SK-N-SH (cell line): ENCODE results near the gene TULP4. TPM values are rescaled to one million over a fixed set of nuclear protein-coding genes. Genes with fewer than 3 reads are reported as not detected.

ENCODE experiments used
- CTCF ChIA-PET: fragments of 300-600, 350-600 bp; formaldehyde crosslinking; extraction: SDS; loops from one replicate; lab custom pipeline; 2021; lab: Yijun Ruan, JAX
- POLR2A ChIA-PET: fragments of 350-600 bp; sonication (Branson Sonifier 250); formaldehyde crosslinking; extraction: SDS; loops from one replicate; lab custom pipeline; 2020; ENCODE audit warnings: antibody characterized with exemption, inconsistent platforms; lab: Yijun Ruan, JAX
- DNase-seq: peaks from one replicate; pipeline ENCODE4 v3.0.0; 2012
- H2AFZ ChIP-seq: fragments of 200-600 bp; sonication (generic); 2 replicates; pipeline ENCODE4 v1.8.1; 2016; ENCODE audit warnings: antibody characterized with exemption, mild to moderate bottlenecking, low read depth
- H3F3A ChIP-seq: fragments of 200-600 bp; sonication (generic); replicated peaks from 2 replicates; pipeline ENCODE3; 2016; ENCODE audit warnings: antibody characterized with exemption, mild to moderate bottlenecking; ENCODE audit not compliant: insufficient read depth
- H3K27ac ChIP-seq, 2 experiments: fragments of 200-500 bp in 1 of 2; fragments of 200-600 bp in 1 of 2; sonication (Bioruptor generic) in 1 of 2; sonication (generic), shearing (Covaris generic) in 1 of 2; 2 replicates each; pipeline versions ENCODE4 v1.5.1 to v1.6.1; 2014 to 2016; ENCODE audit warnings: low read depth in 2 of 2, inconsistent platforms in 1 of 2, low read length in 1 of 2, mild to moderate bottlenecking in 1 of 2, mixed read lengths in 1 of 2
- H3K27me3 ChIP-seq: fragments of 200-600 bp; sonication (generic), shearing (Covaris generic); 2 replicates; pipeline ENCODE4 v1.6.1; 2016; ENCODE audit warnings: mixed run types; ENCODE audit not compliant: insufficient read depth
- H3K36me3 ChIP-seq, 2 experiments: fragments of 200-500 bp in 1 of 2; fragments of 200-600 bp in 1 of 2; sonication (Bioruptor generic) in 1 of 2; sonication (generic) in 1 of 2; replicated peaks in 1 of 2; 2 replicates each; pipeline versions ENCODE3 to v1.5.1; 2014 to 2016; ENCODE audit warnings: low read length in 1 of 2, mild to moderate bottlenecking in 1 of 2; ENCODE audit not compliant: insufficient read depth in 2 of 2, control insufficient read depth in 1 of 2
- H3K4me1 ChIP-seq, 2 experiments: fragments of 200-500 bp in 1 of 2; fragments of 200-600 bp in 1 of 2; sonication (Bioruptor generic) in 1 of 2; sonication (generic), shearing (Covaris generic) in 1 of 2; 2 replicates each; pipeline versions ENCODE4 v1.5.1 to v1.6.1; 2014 to 2016; ENCODE audit warnings: low read depth in 1 of 2, low read length in 1 of 2, mixed run types in 1 of 2; ENCODE audit not compliant: insufficient read depth in 2 of 2, control insufficient read depth in 1 of 2
- H3K4me2 ChIP-seq: fragments of 200-600 bp; sonication (generic), shearing (Covaris generic); 2 replicates; pipeline ENCODE4 v1.6.1; 2017; ENCODE audit warnings: mixed run types
- H3K4me3 ChIP-seq, 2 experiments: fragments of 200-500 bp in 1 of 2; fragments of 200-600 bp in 1 of 2; sonication (Bioruptor generic) in 1 of 2; sonication (generic), shearing (Covaris generic) in 1 of 2; 2 replicates each; pipeline versions ENCODE4 v1.5.1 to v1.8.1; 2014 to 2016; ENCODE audit warnings: low read depth in 2 of 2, inconsistent platforms in 1 of 2, low read length in 1 of 2, mild to moderate bottlenecking in 1 of 2, mixed read lengths in 1 of 2, moderate library complexity in 1 of 2
- H3K79me2 ChIP-seq: fragments of 200-600 bp; sonication (generic); 2 replicates; pipeline ENCODE4 v1.8.1; 2017; ENCODE audit warnings: mild to moderate bottlenecking; ENCODE audit not compliant: insufficient read depth
- H3K9ac ChIP-seq: fragments of 200-600 bp; sonication (generic); 2 replicates; pipeline ENCODE4 v1.6.1; 2017; ENCODE audit warnings: mixed run types
- H3K9me2 ChIP-seq: fragments of 200-600 bp; sonication (generic); 2 replicates; pipeline ENCODE4 v1.6.1; 2017; ENCODE audit warnings: mixed run types
- H3K9me3 ChIP-seq: fragments of 200-600 bp; sonication (generic); 2 replicates; pipeline ENCODE4 v1.6.1; 2017; ENCODE audit warnings: mixed run types, mild to moderate bottlenecking, moderate library complexity
- H4K20me1 ChIP-seq: fragments of 200-600 bp; sonication (generic); 2 replicates; pipeline ENCODE4 v1.6.1; 2017; ENCODE audit warnings: mild to moderate bottlenecking, mixed run types; ENCODE audit not compliant: insufficient read depth
- CHD2 ChIP-seq: fragments of 150-350 bp; IDR thresholded peaks from 2 replicates; pipeline ENCODE4 v1.6.1; 2018; ENCODE audit warnings: low read length; ENCODE audit not compliant: partially characterized antibody
- ELF1 ChIP-seq: IDR thresholded peaks from 2 replicates; pipeline ENCODE4 v1.4.0; 2012
- EZH2phosphoT487 ChIP-seq: fragments of 200-600 bp; sonication (generic); IDR thresholded peaks from 2 replicates; pipeline ENCODE4 v1.6.1; 2017; ENCODE audit warnings: low read depth, mixed run types, mild to moderate bottlenecking, antibody characterized with exemption, moderate library complexity, borderline replicate concordance
- FOXJ3 ChIP-seq: sonication (generic); formaldehyde crosslinking; IDR thresholded peaks from 2 replicates; pipeline ENCODE4 v1.5.1; 2020; ENCODE audit warnings: mild to moderate bottlenecking, missing genetic modification reagents
- GABPA ChIP-seq: IDR thresholded peaks from 2 replicates; pipeline ENCODE4 v1.4.0; 2012; ENCODE audit warnings: low read depth, mild to moderate bottlenecking
- IRF3 ChIP-seq: fragments of 150-350 bp; IDR thresholded peaks from 2 replicates; pipeline ENCODE4 v1.6.1; 2016; ENCODE audit warnings: mild to moderate bottlenecking, low read depth, low read length
- JUND ChIP-seq: IDR thresholded peaks from 2 replicates; pipeline ENCODE4 v1.4.0; 2012
- NFIC ChIP-seq: IDR thresholded peaks from 2 replicates; pipeline ENCODE4 v1.4.0; 2012; ENCODE audit warnings: borderline replicate concordance
- NRF1 ChIP-seq: IDR thresholded peaks from 2 replicates; pipeline ENCODE4 v1.6.1; 2012; ENCODE audit warnings: low read depth, mild to moderate bottlenecking, low read length
- RFX5 ChIP-seq: IDR thresholded peaks from 2 replicates; pipeline ENCODE4 v1.6.1; 2012; ENCODE audit warnings: mild to moderate bottlenecking, improper control_type of control experiment, low read length
- SMC3 ChIP-seq: IDR thresholded peaks from 2 replicates; pipeline ENCODE4 v1.6.1; 2012; ENCODE audit warnings: low read depth, low read length, improper control_type of control experiment
- TCF12 ChIP-seq: IDR thresholded peaks from 2 replicates; pipeline ENCODE4 v1.4.0; 2012
- TEAD4 ChIP-seq: IDR thresholded peaks from 2 replicates; pipeline ENCODE4 v1.4.0; 2012; ENCODE audit warnings: mild to moderate bottlenecking, borderline replicate concordance; ENCODE audit not compliant: insufficient read depth
- USF1 ChIP-seq: IDR thresholded peaks from 2 replicates; pipeline ENCODE4 v1.4.0; 2012; ENCODE audit warnings: low read depth, borderline replicate concordance
- YY1 ChIP-seq: IDR thresholded peaks from 2 replicates; pipeline ENCODE4 v1.4.0; 2012; ENCODE audit warnings: low read depth, mild to moderate bottlenecking
- WGBS: methylation state at CpG from one replicate; pipeline ENCODE4 v1.1.6; 2017; ENCODE audit warnings: low lambda C conversion rate; 5-methylcytosine and 5-hydroxymethylcytosine counted together
- polyA plus RNA-seq, 3 experiments: library from polyadenylated mRNA; depleted of rRNA; stranded (reverse); fragments of >200 nt; gene quantifications; 2 replicates each; pipeline ENCODE4 v1.2.3, GENCODE V29; 2012
- TF ChIP-seq, protein P1 (sequence below): IDR thresholded peaks from 2 replicates; pipeline ENCODE4 v1.6.1; 2012; ENCODE audit warnings: mild to moderate bottlenecking, low read depth, low read length, moderate library complexity

The TULP4 gene
- polyA plus RNA-seq, 1 of the 3 experiments (the other 2 are of a cell fraction) = 5.9 TPM

DNA sequence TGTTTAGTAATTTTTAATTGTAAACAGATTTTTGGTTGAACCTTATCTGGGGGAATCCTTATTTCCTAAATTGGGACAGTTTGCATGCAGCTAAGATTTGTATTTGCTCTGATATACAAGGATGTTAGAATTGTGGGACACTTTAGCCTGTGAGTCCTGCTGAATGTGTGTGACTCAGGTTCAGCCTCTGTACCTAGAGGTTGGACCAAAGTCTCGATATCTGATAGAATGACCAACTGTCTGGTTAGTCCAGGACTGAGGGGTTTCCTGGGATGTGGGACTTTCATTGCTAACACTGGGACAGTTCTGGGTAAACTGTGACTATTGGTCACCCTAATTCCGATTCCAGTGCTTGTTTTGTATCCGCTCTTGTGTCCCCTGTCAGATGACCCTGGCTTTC is 20.2 kb upstream of the TULP4 start:
- Histone ChIP-seq H4K20me1 (no peaks in the 10 kb centered on the region), H3K9ac (no peak overlapping the region)
- DNase-seq = no peak
- POLR2A ChIA-PET = no interaction called here
- TF ChIP-seq RFX5 (no peak), USF1 (no peak), TCF12 (no peak), IRF3 (no peak), TEAD4 (no peak), CHD2 (no peak), ELF1 (no peak), NFIC (no peak), JUND (no peak), SMC3 (no peak), GABPA (no peak), YY1 (no peak), NRF1 (no peak), FOXJ3 (no peak), EZH2phosphoT487 (no peak)
- TF ChIP-seq, protein P1, sequence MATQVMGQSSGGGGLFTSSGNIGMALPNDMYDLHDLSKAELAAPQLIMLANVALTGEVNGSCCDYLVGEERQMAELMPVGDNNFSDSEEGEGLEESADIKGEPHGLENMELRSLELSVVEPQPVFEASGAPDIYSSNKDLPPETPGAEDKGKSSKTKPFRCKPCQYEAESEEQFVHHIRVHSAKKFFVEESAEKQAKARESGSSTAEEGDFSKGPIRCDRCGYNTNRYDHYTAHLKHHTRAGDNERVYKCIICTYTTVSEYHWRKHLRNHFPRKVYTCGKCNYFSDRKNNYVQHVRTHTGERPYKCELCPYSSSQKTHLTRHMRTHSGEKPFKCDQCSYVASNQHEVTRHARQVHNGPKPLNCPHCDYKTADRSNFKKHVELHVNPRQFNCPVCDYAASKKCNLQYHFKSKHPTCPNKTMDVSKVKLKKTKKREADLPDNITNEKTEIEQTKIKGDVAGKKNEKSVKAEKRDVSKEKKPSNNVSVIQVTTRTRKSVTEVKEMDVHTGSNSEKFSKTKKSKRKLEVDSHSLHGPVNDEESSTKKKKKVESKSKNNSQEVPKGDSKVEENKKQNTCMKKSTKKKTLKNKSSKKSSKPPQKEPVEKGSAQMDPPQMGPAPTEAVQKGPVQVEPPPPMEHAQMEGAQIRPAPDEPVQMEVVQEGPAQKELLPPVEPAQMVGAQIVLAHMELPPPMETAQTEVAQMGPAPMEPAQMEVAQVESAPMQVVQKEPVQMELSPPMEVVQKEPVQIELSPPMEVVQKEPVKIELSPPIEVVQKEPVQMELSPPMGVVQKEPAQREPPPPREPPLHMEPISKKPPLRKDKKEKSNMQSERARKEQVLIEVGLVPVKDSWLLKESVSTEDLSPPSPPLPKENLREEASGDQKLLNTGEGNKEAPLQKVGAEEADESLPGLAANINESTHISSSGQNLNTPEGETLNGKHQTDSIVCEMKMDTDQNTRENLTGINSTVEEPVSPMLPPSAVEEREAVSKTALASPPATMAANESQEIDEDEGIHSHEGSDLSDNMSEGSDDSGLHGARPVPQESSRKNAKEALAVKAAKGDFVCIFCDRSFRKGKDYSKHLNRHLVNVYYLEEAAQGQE = no peak
- TF ChIP-seq, all 33 proteins: peak for 0
- H3K4me3 ChIP-seq = no peak overlapping the region
- H2AFZ ChIP-seq = no peak overlapping the region
- H3K27ac ChIP-seq = no peak overlapping the region
- no peaks in the 10 kb centered on the region for H3K9me2 ChIP-seq
- no peak overlapping the region for H3K4me2 ChIP-seq
- H3K9me3 ChIP-seq = peaks cover 16% of the 10 kb centered on the region
- H3K27me3 ChIP-seq = no peaks in the 10 kb centered on the region
- peaks cover 66% of the 10 kb centered on the region for H3K79me2 ChIP-seq
- peaks cover 1% of the 10 kb centered on the region for H3F3A ChIP-seq
- peaks cover 31 to 54% of the 10 kb centered on the region in 2 experiments for H3K36me3 ChIP-seq
- CTCF ChIA-PET = no interaction called here
- WGBS = 91% methylated on average over 3 of the region's 3 CpGs
- H3K4me1 ChIP-seq = peaks cover 0 to 1% of the 10 kb centered on the region in 2 experiments; a peak in 1 of 4 replicates
